ENCODE measurements around the gene AK9. TPM values are rescaled to one million over a fixed set of nuclear protein-coding genes. Genes with fewer than 3 reads are reported as not detected.

Gene AK9
- polyA plus RNA-seq, 1 of the 3 experiments (the other 2 are of a cell fraction), result 0.76 TPM

DNA sequence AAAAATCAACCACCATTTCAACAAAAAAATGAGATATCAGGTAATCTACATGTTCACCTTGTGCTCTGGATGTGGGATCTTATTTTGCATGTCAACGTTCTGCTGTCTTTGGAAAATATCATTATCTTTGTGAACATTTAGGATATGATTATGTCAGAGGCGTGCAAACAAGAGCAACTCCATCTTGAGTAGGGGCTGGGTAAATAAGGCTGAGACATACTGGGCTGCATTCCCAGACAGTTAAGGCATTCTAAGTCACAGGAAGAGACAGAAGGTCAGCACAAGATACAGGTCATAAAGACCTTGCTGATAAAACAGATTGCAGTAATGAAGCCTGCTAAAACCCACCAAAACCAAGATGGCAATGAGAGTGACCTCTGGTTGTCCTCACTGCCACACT is 179.2 kb downstream of the AK9 start:
- no peak for DNase-seq
- Histone ChIP-seq H3F3A (replicated peaks; ENCODE audit: insufficient read depth) (peaks cover 4% of the 10 kb centered on the region), H3K36me3 (replicated peaks in 1 of 2; ENCODE audit: control insufficient read depth in 1 of 2, insufficient read depth in 2 of 2, low read length in 1 of 2) (no peaks in the 10 kb centered on the region), H3K9ac (no peak overlapping the region), H3K4me1 (ENCODE audit: control insufficient read depth in 1 of 2, insufficient read depth in 2 of 2, low read depth in 1 of 2, low read length in 1 of 2) (peaks cover 0 to 23% of the 10 kb centered on the region in 2 experiments; a peak in 1 of 4 replicates), H3K9me3 (no peaks in the 10 kb centered on the region), H3K4me3 (ENCODE audit: low read depth in 2 of 2, low read length in 1 of 2) (no peak overlapping the region), H3K27me3 (ENCODE audit: insufficient read depth) (no peaks in the 10 kb centered on the region), H3K9me2 (no peaks in the 10 kb centered on the region), H4K20me1 (ENCODE audit: insufficient read depth) (no peaks in the 10 kb centered on the region), H3K27ac (ENCODE audit: low read depth in 2 of 2, low read length in 1 of 2) (no peak overlapping the region), H3K79me2 (ENCODE audit: insufficient read depth) (no peaks in the 10 kb centered on the region), H3K4me2 (no peak overlapping the region), H2AFZ (ENCODE audit: low read depth) (0 out of 2 replicates have a peak overlapping the region, but pooled peaks have one; percentile 5)
- TF ChIP-seq, protein P1, sequence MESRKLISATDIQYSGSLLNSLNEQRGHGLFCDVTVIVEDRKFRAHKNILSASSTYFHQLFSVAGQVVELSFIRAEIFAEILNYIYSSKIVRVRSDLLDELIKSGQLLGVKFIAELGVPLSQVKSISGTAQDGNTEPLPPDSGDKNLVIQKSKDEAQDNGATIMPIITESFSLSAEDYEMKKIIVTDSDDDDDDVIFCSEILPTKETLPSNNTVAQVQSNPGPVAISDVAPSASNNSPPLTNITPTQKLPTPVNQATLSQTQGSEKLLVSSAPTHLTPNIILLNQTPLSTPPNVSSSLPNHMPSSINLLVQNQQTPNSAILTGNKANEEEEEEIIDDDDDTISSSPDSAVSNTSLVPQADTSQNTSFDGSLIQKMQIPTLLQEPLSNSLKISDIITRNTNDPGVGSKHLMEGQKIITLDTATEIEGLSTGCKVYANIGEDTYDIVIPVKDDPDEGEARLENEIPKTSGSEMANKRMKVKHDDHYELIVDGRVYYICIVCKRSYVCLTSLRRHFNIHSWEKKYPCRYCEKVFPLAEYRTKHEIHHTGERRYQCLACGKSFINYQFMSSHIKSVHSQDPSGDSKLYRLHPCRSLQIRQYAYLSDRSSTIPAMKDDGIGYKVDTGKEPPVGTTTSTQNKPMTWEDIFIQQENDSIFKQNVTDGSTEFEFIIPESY (IDR thresholded peaks at IDR 0.05; ENCODE audit: borderline replicate concordance, low read depth), result no peak
- TF ChIP-seq GATA2 (CRISPR knock-in tag; IDR thresholded peaks at IDR 0.05) (no peak), MEF2A (IDR thresholded peaks at IDR 0.05; ENCODE audit: borderline replicate concordance, low read depth) (no peak), EZH2phosphoT487 (IDR thresholded peaks at IDR 0.05; ENCODE audit: borderline replicate concordance, low read depth) (no peak), RXRA (IDR thresholded peaks at IDR 0.05; ENCODE audit: borderline replicate concordance, low read depth) (no peak), RFX5 (IDR thresholded peaks at IDR 0.05; ENCODE audit: low read length) (no peak), FOXJ3 (CRISPR knock-in tag; IDR thresholded peaks at IDR 0.05) (no peak), FOXM1 (IDR thresholded peaks at IDR 0.05; ENCODE audit: low read depth) (no peak), MXI1 (IDR thresholded peaks at IDR 0.05; ENCODE audit: low read depth, low read length) (no peak), TEAD4 (IDR thresholded peaks at IDR 0.05; ENCODE audit: borderline replicate concordance, insufficient read depth) (no peak), SIN3A (IDR thresholded peaks at IDR 0.05; ENCODE audit: borderline replicate concordance, low read depth, low read length) (no peak), CHD2 (IDR thresholded peaks at IDR 0.05; ENCODE audit: low read length, partially characterized antibody) (no peak), TCF12 (IDR thresholded peaks at IDR 0.05) (no peak), JUND (IDR thresholded peaks at IDR 0.05) (no peak)
- TF ChIP-seq, protein P2, sequence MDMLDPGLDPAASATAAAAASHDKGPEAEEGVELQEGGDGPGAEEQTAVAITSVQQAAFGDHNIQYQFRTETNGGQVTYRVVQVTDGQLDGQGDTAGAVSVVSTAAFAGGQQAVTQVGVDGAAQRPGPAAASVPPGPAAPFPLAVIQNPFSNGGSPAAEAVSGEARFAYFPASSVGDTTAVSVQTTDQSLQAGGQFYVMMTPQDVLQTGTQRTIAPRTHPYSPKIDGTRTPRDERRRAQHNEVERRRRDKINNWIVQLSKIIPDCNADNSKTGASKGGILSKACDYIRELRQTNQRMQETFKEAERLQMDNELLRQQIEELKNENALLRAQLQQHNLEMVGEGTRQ (IDR thresholded peaks at IDR 0.05; ENCODE audit: borderline replicate concordance, low read depth, low read length), result no peak
- TF ChIP-seq, protein P3, sequence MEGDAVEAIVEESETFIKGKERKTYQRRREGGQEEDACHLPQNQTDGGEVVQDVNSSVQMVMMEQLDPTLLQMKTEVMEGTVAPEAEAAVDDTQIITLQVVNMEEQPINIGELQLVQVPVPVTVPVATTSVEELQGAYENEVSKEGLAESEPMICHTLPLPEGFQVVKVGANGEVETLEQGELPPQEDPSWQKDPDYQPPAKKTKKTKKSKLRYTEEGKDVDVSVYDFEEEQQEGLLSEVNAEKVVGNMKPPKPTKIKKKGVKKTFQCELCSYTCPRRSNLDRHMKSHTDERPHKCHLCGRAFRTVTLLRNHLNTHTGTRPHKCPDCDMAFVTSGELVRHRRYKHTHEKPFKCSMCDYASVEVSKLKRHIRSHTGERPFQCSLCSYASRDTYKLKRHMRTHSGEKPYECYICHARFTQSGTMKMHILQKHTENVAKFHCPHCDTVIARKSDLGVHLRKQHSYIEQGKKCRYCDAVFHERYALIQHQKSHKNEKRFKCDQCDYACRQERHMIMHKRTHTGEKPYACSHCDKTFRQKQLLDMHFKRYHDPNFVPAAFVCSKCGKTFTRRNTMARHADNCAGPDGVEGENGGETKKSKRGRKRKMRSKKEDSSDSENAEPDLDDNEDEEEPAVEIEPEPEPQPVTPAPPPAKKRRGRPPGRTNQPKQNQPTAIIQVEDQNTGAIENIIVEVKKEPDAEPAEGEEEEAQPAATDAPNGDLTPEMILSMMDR (IDR thresholded peaks at IDR 0.05), result no peak
- TF ChIP-seq, protein P4, sequence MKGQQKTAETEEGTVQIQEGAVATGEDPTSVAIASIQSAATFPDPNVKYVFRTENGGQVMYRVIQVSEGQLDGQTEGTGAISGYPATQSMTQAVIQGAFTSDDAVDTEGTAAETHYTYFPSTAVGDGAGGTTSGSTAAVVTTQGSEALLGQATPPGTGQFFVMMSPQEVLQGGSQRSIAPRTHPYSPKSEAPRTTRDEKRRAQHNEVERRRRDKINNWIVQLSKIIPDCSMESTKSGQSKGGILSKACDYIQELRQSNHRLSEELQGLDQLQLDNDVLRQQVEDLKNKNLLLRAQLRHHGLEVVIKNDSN (IDR thresholded peaks at IDR 0.05; ENCODE audit: borderline replicate concordance, low read depth), result no peak
- TF ChIP-seq, protein P5, sequence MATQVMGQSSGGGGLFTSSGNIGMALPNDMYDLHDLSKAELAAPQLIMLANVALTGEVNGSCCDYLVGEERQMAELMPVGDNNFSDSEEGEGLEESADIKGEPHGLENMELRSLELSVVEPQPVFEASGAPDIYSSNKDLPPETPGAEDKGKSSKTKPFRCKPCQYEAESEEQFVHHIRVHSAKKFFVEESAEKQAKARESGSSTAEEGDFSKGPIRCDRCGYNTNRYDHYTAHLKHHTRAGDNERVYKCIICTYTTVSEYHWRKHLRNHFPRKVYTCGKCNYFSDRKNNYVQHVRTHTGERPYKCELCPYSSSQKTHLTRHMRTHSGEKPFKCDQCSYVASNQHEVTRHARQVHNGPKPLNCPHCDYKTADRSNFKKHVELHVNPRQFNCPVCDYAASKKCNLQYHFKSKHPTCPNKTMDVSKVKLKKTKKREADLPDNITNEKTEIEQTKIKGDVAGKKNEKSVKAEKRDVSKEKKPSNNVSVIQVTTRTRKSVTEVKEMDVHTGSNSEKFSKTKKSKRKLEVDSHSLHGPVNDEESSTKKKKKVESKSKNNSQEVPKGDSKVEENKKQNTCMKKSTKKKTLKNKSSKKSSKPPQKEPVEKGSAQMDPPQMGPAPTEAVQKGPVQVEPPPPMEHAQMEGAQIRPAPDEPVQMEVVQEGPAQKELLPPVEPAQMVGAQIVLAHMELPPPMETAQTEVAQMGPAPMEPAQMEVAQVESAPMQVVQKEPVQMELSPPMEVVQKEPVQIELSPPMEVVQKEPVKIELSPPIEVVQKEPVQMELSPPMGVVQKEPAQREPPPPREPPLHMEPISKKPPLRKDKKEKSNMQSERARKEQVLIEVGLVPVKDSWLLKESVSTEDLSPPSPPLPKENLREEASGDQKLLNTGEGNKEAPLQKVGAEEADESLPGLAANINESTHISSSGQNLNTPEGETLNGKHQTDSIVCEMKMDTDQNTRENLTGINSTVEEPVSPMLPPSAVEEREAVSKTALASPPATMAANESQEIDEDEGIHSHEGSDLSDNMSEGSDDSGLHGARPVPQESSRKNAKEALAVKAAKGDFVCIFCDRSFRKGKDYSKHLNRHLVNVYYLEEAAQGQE (IDR thresholded peaks at IDR 0.05; ENCODE audit: low read depth, low read length), result no peak
- TF ChIP-seq, protein P6, sequence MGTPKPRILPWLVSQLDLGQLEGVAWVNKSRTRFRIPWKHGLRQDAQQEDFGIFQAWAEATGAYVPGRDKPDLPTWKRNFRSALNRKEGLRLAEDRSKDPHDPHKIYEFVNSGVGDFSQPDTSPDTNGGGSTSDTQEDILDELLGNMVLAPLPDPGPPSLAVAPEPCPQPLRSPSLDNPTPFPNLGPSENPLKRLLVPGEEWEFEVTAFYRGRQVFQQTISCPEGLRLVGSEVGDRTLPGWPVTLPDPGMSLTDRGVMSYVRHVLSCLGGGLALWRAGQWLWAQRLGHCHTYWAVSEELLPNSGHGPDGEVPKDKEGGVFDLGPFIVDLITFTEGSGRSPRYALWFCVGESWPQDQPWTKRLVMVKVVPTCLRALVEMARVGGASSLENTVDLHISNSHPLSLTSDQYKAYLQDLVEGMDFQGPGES (IDR thresholded peaks at IDR 0.05; ENCODE audit: low read depth, low read length), result no peak
- TF ChIP-seq, protein P7, sequence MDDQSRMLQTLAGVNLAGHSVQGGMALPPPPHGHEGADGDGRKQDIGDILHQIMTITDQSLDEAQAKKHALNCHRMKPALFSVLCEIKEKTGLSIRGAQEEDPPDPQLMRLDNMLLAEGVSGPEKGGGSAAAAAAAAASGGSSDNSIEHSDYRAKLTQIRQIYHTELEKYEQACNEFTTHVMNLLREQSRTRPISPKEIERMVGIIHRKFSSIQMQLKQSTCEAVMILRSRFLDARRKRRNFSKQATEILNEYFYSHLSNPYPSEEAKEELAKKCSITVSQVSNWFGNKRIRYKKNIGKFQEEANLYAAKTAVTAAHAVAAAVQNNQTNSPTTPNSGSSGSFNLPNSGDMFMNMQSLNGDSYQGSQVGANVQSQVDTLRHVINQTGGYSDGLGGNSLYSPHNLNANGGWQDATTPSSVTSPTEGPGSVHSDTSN (IDR thresholded peaks at IDR 0.05), result no peak
- 33% methylated on average over 2 of the region's 2 CpGs for WGBS (ENCODE audit: low lambda C conversion rate)
- ChIA-PET POLR2A (no interaction called here), CTCF (no interaction called here)
